HEK293 (cell line): ENCODE measurements around the gene HSD17B14.
A peak's percentile ranks its signal among the peaks of the same experiment; 100 is the strongest.

Experiments
- CTCF ChIA-PET: fragments of 350-600 bp; formaldehyde crosslinking; extraction: SDS; loops from one replicate; lab custom pipeline; 2021; ENCODE audit warnings: antibody characterized with exemption; lab: Yijun Ruan, JAX
- POLR2A ChIA-PET: fragments of 300-600 bp; formaldehyde crosslinking; extraction: SDS; loops from one replicate; lab custom pipeline; 2020; ENCODE audit warnings: antibody characterized with exemption, inconsistent platforms; lab: Yijun Ruan, JAX
- H3K27ac ChIP-seq: fragments of 200-500 bp; sonication (Bioruptor generic); 2 replicates; pipeline ENCODE4 v1.5.1; 2014; ENCODE audit warnings: low read depth, low read length, control low read depth, inconsistent platforms; ENCODE audit errors: extremely low read depth
- H3K36me3 ChIP-seq, 2 experiments: fragments of 200-500 bp in 1 of 2; sonication (Bioruptor generic) in 1 of 2; 1 replicate in 1 of 2; 2 replicates in 1 of 2; pipeline ENCODE4 v1.5.1; 2014 to 2017; ENCODE audit warnings: inconsistent platforms in 2 of 2, low read length in 2 of 2; ENCODE audit not compliant: control insufficient read depth in 2 of 2, insufficient read depth in 1 of 2
- H3K4me1 ChIP-seq: fragments of 200-500 bp; sonication (Bioruptor generic); 2 replicates; pipeline ENCODE4 v1.5.1; 2014; ENCODE audit warnings: mild to moderate bottlenecking, low read length, inconsistent platforms; ENCODE audit not compliant: control insufficient read depth, insufficient read depth
- H3K4me3 ChIP-seq: 2 replicates; pipeline ENCODE4 v1.5.1; 2011; ENCODE audit warnings: low read depth, mild to moderate bottlenecking, control low read depth, low read length, moderate library complexity
- H3K9me3 ChIP-seq: fragments of 200-500 bp; sonication (Bioruptor generic); 2 replicates; pipeline ENCODE4 v1.5.1; 2014; ENCODE audit warnings: low read depth, low read length, inconsistent platforms; ENCODE audit not compliant: control insufficient read depth, insufficient read depth
- BCL11B ChIP-seq: fragments of 450-650 bp; formaldehyde crosslinking; IDR thresholded peaks from 2 replicates; pipeline ENCODE4 v1.5.1; 2016; ENCODE audit warnings: low read depth, missing biosample characterization, missing genetic modification characterization
- IKZF3 ChIP-seq: fragments of 450-650 bp; IDR thresholded peaks from 2 replicates; pipeline ENCODE4 v1.5.0; 2018; ENCODE audit warnings: missing biosample characterization, mild to moderate bottlenecking, missing genetic modification characterization, moderate library complexity
- SALL2 ChIP-seq: fragments of 450-650 bp; formaldehyde crosslinking; IDR thresholded peaks from 2 replicates; pipeline ENCODE4 v1.5.0; 2017; ENCODE audit warnings: missing biosample characterization, mild to moderate bottlenecking, missing genetic modification characterization, borderline replicate concordance
- TCF7L2 ChIP-seq: IDR thresholded peaks from 2 replicates; pipeline ENCODE4 v1.6.1; 2011; ENCODE audit warnings: low read depth, mild to moderate bottlenecking, inconsistent platforms, low read length, moderate library complexity, borderline replicate concordance
- ZBTB17 ChIP-seq: fragments of 450-650 bp; formaldehyde crosslinking; IDR thresholded peaks from 2 replicates; pipeline ENCODE4 v1.5.1; 2016; ENCODE audit warnings: missing biosample characterization, missing genetic modification characterization
- ZBTB20 ChIP-seq: fragments of 450-650 bp; formaldehyde crosslinking; IDR thresholded peaks from 2 replicates; pipeline ENCODE4 v1.5.1; 2016; ENCODE audit warnings: missing biosample characterization, missing genetic modification characterization
- ZBTB7A ChIP-seq: fragments of 450-650 bp; formaldehyde crosslinking; IDR thresholded peaks from 2 replicates; pipeline ENCODE4 v1.5.1; 2016; ENCODE audit warnings: low read depth, missing biosample characterization, missing genetic modification characterization
- ZEB2 ChIP-seq: fragments of 450-650 bp; formaldehyde crosslinking; IDR thresholded peaks from 2 replicates; pipeline ENCODE4 v1.5.1; 2016; ENCODE audit warnings: missing biosample characterization, missing genetic modification characterization
- ZIC2 ChIP-seq: fragments of 450-650 bp; formaldehyde crosslinking; IDR thresholded peaks from 2 replicates; pipeline ENCODE4 v1.5.1; 2016; ENCODE audit warnings: missing biosample characterization, missing genetic modification characterization
- ZNF114 ChIP-seq: fragments of 450-650 bp; formaldehyde crosslinking; IDR thresholded peaks from 2 replicates; pipeline ENCODE4 v1.5.0; 2017; ENCODE audit warnings: missing biosample characterization, missing genetic modification characterization
- ZNF121 ChIP-seq: fragments of 450-650 bp; formaldehyde crosslinking; IDR thresholded peaks from 2 replicates; pipeline ENCODE4 v1.5.1; 2016; ENCODE audit warnings: missing biosample characterization, missing genetic modification characterization
- ZNF146 ChIP-seq: fragments of 450-650 bp; formaldehyde crosslinking; IDR thresholded peaks from 2 replicates; pipeline ENCODE4 v1.5.1; 2016; ENCODE audit warnings: missing biosample characterization, missing genetic modification characterization
- ZNF174 ChIP-seq: fragments of 450-650 bp; formaldehyde crosslinking; IDR thresholded peaks from 2 replicates; pipeline ENCODE4 v1.5.0; 2017; ENCODE audit warnings: missing biosample characterization, mild to moderate bottlenecking, missing genetic modification characterization
- ZNF19 ChIP-seq: fragments of 450-650 bp; formaldehyde crosslinking; IDR thresholded peaks from 2 replicates; pipeline ENCODE4; 2016; ENCODE audit warnings: missing biosample characterization, missing genetic modification characterization, low read depth
- ZNF223 ChIP-seq: fragments of 450-650 bp; formaldehyde crosslinking; IDR thresholded peaks from 2 replicates; pipeline ENCODE4 v1.5.1; 2016; ENCODE audit warnings: missing biosample characterization, missing genetic modification characterization
- ZNF274 ChIP-seq, 2 experiments: fragments of 200-500 bp in 1 of 2; fragments of 450-650 bp in 1 of 2; sonication (Bioruptor generic) in 1 of 2; formaldehyde crosslinking in 1 of 2; IDR thresholded peaks; 2 replicates each; pipeline versions ENCODE4 v1.5.1 to v1.6.1; 2014 to 2016; ENCODE audit warnings: borderline replicate concordance in 1 of 2, inconsistent platforms in 1 of 2, low read length in 1 of 2, missing biosample characterization in 1 of 2, missing genetic modification characterization in 1 of 2
- ZNF302 ChIP-seq: fragments of 450-650 bp; formaldehyde crosslinking; IDR thresholded peaks from 2 replicates; pipeline ENCODE4 v1.5.1; 2016; ENCODE audit warnings: missing biosample characterization, missing genetic modification characterization, low read depth
- ZNF311 ChIP-seq: fragments of 450-650 bp; formaldehyde crosslinking; IDR thresholded peaks from 2 replicates; pipeline ENCODE4 v1.5.1; 2017; ENCODE audit warnings: missing biosample characterization, missing genetic modification characterization, borderline replicate concordance
- ZNF335 ChIP-seq: fragments of 450-650 bp; formaldehyde crosslinking; conservative IDR thresholded peaks from 2 replicates; pipeline ENCODE4 v1.5.1; 2016; ENCODE audit warnings: missing biosample characterization, missing genetic modification characterization
- ZNF350 ChIP-seq: fragments of 450-650 bp; formaldehyde crosslinking; IDR thresholded peaks from 2 replicates; pipeline ENCODE4 v1.5.0; 2017; ENCODE audit warnings: missing biosample characterization, mild to moderate bottlenecking, missing genetic modification characterization
- ZNF391 ChIP-seq: fragments of 450-650 bp; formaldehyde crosslinking; IDR thresholded peaks from 2 replicates; pipeline ENCODE4 v1.5.1; 2016; ENCODE audit warnings: low read depth, missing biosample characterization, missing genetic modification characterization, borderline replicate concordance
- ZNF48 ChIP-seq: fragments of 450-650 bp; formaldehyde crosslinking; IDR thresholded peaks from 2 replicates; pipeline ENCODE4 v1.5.1; 2016; ENCODE audit warnings: missing biosample characterization, missing genetic modification characterization
- ZNF530 ChIP-seq: fragments of 450-650 bp; formaldehyde crosslinking; IDR thresholded peaks from 2 replicates; pipeline ENCODE4 v1.5.1; 2016; ENCODE audit warnings: low read depth, missing biosample characterization, missing genetic modification characterization
- ZNF558 ChIP-seq: fragments of 450-650 bp; formaldehyde crosslinking; IDR thresholded peaks from 2 replicates; pipeline ENCODE4 v1.5.1; 2016; ENCODE audit warnings: missing biosample characterization, missing genetic modification characterization
- ZNF596 ChIP-seq: fragments of 450-650 bp; IDR thresholded peaks from 2 replicates; pipeline ENCODE4 v1.5.0; 2018; ENCODE audit warnings: missing biosample characterization, mild to moderate bottlenecking, missing genetic modification characterization, moderate library complexity
- ZNF600 ChIP-seq: fragments of 450-650 bp; formaldehyde crosslinking; IDR thresholded peaks from 2 replicates; pipeline ENCODE4 v1.5.1; 2016; ENCODE audit warnings: missing biosample characterization, missing genetic modification characterization
- ZNF610 ChIP-seq: fragments of 450-650 bp; formaldehyde crosslinking; IDR thresholded peaks from 2 replicates; pipeline ENCODE4 v1.5.1; 2016; ENCODE audit warnings: missing biosample characterization, missing genetic modification characterization, borderline replicate concordance
- ZNF621 ChIP-seq: fragments of 450-650 bp; formaldehyde crosslinking; IDR thresholded peaks from 2 replicates; pipeline ENCODE4 v1.5.1; 2017; ENCODE audit warnings: missing biosample characterization, missing genetic modification characterization
- ZNF654 ChIP-seq: fragments of 450-650 bp; formaldehyde crosslinking; IDR thresholded peaks from 2 replicates; pipeline ENCODE4 v1.5.1; 2016; ENCODE audit warnings: low read depth, missing biosample characterization, missing genetic modification characterization
- ZNF658 ChIP-seq: fragments of 450-650 bp; formaldehyde crosslinking; IDR thresholded peaks from 2 replicates; pipeline ENCODE4; 2016; ENCODE audit warnings: missing biosample characterization, missing genetic modification characterization
- ZNF747 ChIP-seq: fragments of 450-650 bp; formaldehyde crosslinking; IDR thresholded peaks from 2 replicates; pipeline ENCODE4 v1.5.1; 2016; ENCODE audit warnings: missing biosample characterization, missing genetic modification characterization
- ZNF843 ChIP-seq: fragments of 450-650 bp; formaldehyde crosslinking; IDR thresholded peaks from 2 replicates; pipeline ENCODE4 v1.5.1; 2016; ENCODE audit warnings: missing biosample characterization, missing genetic modification characterization
- TF ChIP-seq, protein P1 (sequence below): fragments of 450-650 bp; formaldehyde crosslinking; IDR thresholded peaks from 2 replicates; pipeline ENCODE4 v1.5.1; 2016; ENCODE audit warnings: missing biosample characterization, missing genetic modification characterization
- TF ChIP-seq, protein P2 (sequence below): fragments of 450-650 bp; formaldehyde crosslinking; IDR thresholded peaks from 2 replicates; pipeline ENCODE4 v1.5.1; 2016; ENCODE audit warnings: missing biosample characterization, missing genetic modification characterization
- TF ChIP-seq, protein P3 (sequence below): fragments of 450-650 bp; formaldehyde crosslinking; IDR thresholded peaks from 2 replicates; pipeline ENCODE4 v1.5.1; 2016; ENCODE audit warnings: missing biosample characterization, missing genetic modification characterization

The HSD17B14 gene

DNA sequence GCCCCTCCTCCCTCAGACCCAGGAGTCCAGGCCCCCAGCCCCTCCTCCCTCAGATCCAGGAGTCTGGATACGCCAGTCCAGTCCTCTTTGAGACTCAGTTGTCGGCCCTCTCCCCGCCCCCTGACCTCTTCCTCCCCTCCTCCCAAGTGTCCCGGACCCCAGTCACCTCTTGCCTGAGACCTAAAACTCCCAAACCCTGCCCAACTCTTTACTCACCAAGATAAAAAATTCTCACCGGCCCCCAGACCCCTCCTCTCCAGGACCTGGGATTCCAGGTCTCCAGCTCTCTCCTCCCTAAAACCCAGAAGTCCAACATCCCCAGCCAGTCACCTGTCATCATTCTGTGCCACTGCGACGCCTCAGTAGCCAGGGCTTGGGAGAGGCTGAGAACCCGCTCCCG, 1.4 kb upstream of the HSD17B14 start (continued):
- no peak for TF ChIP-seq ZNF600

DNA sequence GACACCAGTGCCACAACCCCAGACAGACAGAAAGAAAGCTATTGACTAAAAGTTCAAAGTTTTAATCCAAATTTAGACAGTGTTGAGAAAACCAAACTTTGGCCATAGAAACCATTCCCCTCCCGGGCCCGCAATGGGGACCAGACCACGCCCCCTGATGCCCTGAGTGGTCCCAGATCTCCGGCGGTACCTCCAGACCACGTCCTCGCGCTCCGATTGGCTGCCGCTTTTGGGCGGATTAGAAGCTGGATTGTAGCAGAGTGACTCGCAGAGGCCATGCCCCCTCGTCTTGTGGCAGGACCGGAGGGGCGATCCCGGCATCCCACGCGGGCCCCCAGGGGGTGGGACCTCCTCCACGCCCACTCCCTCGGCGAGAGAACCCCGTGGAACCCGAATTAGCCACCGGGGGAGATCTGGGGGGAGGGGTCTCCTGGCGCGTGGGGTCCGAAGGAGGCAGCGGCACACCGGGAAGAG, 797 bp upstream of the HSD17B14 start:
- no peak overlapping the region for H3K27ac ChIP-seq
- POLR2A ChIA-PET: interaction anchor here (0.6 to 0.8 kb wide), 3 partner anchors 21 to 99 kb away, joined by 3 to 4 read pairs (median 4); no protein-coding TSS in a partner anchor
- no peaks in the 10 kb centered on the region; the same call in none of the 2 replicates for H3K4me1 ChIP-seq
- H3K4me3 ChIP-seq: peak overlapping the region; percentile 4; the same call in 1 of the 2 replicates
- H3K9me3 ChIP-seq: no peaks in the 10 kb centered on the region
- H3K36me3 ChIP-seq: no peaks in the 10 kb centered on the region
- CTCF ChIA-PET: interaction anchor here (0.6 to 3.7 kb wide), 7 partner anchors 11 to 191 kb away, joined by 3 to 38 read pairs (median 5); partner anchors contain the start of gene CA11
- TF ChIP-seq ZIC2 (tag by site-specific recombination): 0 out of 2 replicates have a peak, but pooled peaks have one; percentile 29
- TF ChIP-seq ZNF311 (tag by site-specific recombination): no peak
- no peak for TF ChIP-seq ZNF19 (tag by site-specific recombination)
- no peak for TF ChIP-seq ZBTB17 (tag by site-specific recombination)
- TF ChIP-seq, protein P1, sequence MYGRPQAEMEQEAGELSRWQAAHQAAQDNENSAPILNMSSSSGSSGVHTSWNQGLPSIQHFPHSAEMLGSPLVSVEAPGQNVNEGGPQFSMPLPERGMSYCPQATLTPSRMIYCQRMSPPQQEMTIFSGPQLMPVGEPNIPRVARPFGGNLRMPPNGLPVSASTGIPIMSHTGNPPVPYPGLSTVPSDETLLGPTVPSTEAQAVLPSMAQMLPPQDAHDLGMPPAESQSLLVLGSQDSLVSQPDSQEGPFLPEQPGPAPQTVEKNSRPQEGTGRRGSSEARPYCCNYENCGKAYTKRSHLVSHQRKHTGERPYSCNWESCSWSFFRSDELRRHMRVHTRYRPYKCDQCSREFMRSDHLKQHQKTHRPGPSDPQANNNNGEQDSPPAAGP (tag by site-specific recombination): no peak
- no peak for TF ChIP-seq ZNF558 (tag by site-specific recombination)
- peak; percentile 51 for TF ChIP-seq ZNF335 (tag by site-specific recombination)
- TF ChIP-seq ZNF146 (tag by site-specific recombination): no peak
- TF ChIP-seq SALL2: no peak
- no peak for TF ChIP-seq ZNF274 (IDR thresholded peaks at IDR 0.05; ENCODE audit: low read length)
- TF ChIP-seq ZNF274 (tag by site-specific recombination; IDR thresholded peaks at IDR 0.05; ENCODE audit: borderline replicate concordance): no peak
- no peak for TF ChIP-seq ZNF350 (tag by site-specific recombination)
- TF ChIP-seq, protein P2, sequence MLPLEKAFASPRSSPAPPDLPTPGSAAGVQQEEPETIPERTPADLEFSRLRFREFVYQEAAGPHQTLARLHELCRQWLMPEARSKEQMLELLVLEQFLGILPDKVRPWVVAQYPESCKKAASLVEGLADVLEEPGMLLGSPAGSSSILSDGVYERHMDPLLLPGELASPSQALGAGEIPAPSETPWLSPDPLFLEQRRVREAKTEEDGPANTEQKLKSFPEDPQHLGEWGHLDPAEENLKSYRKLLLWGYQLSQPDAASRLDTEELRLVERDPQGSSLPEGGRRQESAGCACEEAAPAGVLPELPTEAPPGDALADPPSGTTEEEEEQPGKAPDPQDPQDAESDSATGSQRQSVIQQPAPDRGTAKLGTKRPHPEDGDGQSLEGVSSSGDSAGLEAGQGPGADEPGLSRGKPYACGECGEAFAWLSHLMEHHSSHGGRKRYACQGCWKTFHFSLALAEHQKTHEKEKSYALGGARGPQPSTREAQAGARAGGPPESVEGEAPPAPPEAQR (tag by site-specific recombination): no peak
- no peak for TF ChIP-seq ZNF530 (tag by site-specific recombination)
- no peak for TF ChIP-seq ZBTB20 (tag by site-specific recombination)
- TF ChIP-seq BCL11B: no peak
- TF ChIP-seq ZNF658: no peak
- TF ChIP-seq ZBTB7A: no peak
- TF ChIP-seq ZNF596 (tag by site-specific recombination): no peak
- no peak for TF ChIP-seq TCF7L2
- TF ChIP-seq ZNF121 (tag by site-specific recombination): no peak
- TF ChIP-seq ZNF48: no peak
- TF ChIP-seq, protein P3, sequence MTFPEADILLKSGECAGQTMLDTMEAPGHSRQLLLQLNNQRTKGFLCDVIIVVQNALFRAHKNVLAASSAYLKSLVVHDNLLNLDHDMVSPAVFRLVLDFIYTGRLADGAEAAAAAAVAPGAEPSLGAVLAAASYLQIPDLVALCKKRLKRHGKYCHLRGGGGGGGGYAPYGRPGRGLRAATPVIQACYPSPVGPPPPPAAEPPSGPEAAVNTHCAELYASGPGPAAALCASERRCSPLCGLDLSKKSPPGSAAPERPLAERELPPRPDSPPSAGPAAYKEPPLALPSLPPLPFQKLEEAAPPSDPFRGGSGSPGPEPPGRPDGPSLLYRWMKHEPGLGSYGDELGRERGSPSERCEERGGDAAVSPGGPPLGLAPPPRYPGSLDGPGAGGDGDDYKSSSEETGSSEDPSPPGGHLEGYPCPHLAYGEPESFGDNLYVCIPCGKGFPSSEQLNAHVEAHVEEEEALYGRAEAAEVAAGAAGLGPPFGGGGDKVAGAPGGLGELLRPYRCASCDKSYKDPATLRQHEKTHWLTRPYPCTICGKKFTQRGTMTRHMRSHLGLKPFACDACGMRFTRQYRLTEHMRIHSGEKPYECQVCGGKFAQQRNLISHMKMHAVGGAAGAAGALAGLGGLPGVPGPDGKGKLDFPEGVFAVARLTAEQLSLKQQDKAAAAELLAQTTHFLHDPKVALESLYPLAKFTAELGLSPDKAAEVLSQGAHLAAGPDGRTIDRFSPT (tag by site-specific recombination): no peak
- no peak for TF ChIP-seq ZNF600
- no peak for TF ChIP-seq ZNF391 (tag by site-specific recombination)
- TF ChIP-seq ZNF610: no peak
- TF ChIP-seq ZNF223 (tag by site-specific recombination): no peak
- TF ChIP-seq ZNF747: no peak
- TF ChIP-seq ZNF621: no peak
- 0 out of 2 replicates have a peak, but pooled peaks have one; percentile 5 for TF ChIP-seq IKZF3
- TF ChIP-seq ZNF843 (tag by site-specific recombination): no peak
- TF ChIP-seq ZNF174: no peak
- no peak for TF ChIP-seq ZNF654 (tag by site-specific recombination)
- TF ChIP-seq ZNF114: no peak
- no peak for TF ChIP-seq ZEB2 (tag by site-specific recombination)
- TF ChIP-seq ZNF302 (tag by site-specific recombination): no peak
